Activated naive CD4-positive, alpha-beta T cell treated with anti-CD3 and anti-CD28 coated beads, Interleukin-2, amount 50 U/mL, for 16 hours (primary cell): ENCODE results near the gene BLM.
A peak's percentile ranks its signal among the peaks of the same experiment; 100 is the strongest.
"Not testable (repeated sequence)": the region's sequence is repeated elsewhere in the genome, so short reads cannot be mapped to it uniquely, and the experiment has no call there.

ENCODE experiments used
- DNase-seq: peaks from one replicate; pipeline ENCODE4 v3.0.0-alpha.2; 2020

BLM gene

GRCh38 chr15:90716976-90717821 lies at the start of gene BLM:
BLM (plus strand) TSS chr15:90717346; CDS start chr15:90747393, 30,047 bp downstream.
- DNase-seq: peak; percentile 94

GRCh38 chr15:90667755-90668345 lies 49.3 kb upstream of the BLM start:
- not testable (repeated sequence) for DNase-seq

GRCh38 chr15:90670631-90671030 lies 46.5 kb upstream of the BLM start:
- not testable (repeated sequence) for DNase-seq

GRCh38 chr15:90671216-90671615 lies 45.9 kb upstream of the BLM start:
- no peak for DNase-seq

GRCh38 chr15:90673357-90673756 lies 43.8 kb upstream of the BLM start:
- DNase-seq: not testable (repeated sequence)

- DNase-seq: no peak
These were observed 42.7 kb upstream of the BLM start for GRCh38 chr15:90674476-90674875.

GRCh38 chr15:90675464-90675863 lies 41.7 kb upstream of the BLM start:
- no peak for DNase-seq

GRCh38 chr15:90677807-90678790 lies 39.0 kb upstream of the BLM start:
- no peak for DNase-seq

GRCh38 chr15:90679959-90680358 lies 37.2 kb upstream of the BLM start:
- no peak for DNase-seq

- no peak for DNase-seq
These were observed 36.7 kb upstream of the BLM start for GRCh38 chr15:90680371-90680935.

GRCh38 chr15:90681056-90681455 lies 36.1 kb upstream of the BLM start:
- no peak for DNase-seq

GRCh38 chr15:90681480-90681879 lies 35.7 kb upstream of the BLM start:
- DNase-seq: no peak

- no peak for DNase-seq
These were observed 33.8 kb upstream of the BLM start for GRCh38 chr15:90683371-90683770.

GRCh38 chr15:90683876-90684275 lies 33.3 kb upstream of the BLM start:
- no peak for DNase-seq

- no peak for DNase-seq
These were observed 32.9 kb upstream of the BLM start for GRCh38 chr15:90684281-90684680.

- no peak for DNase-seq
These were observed 31.3 kb upstream of the BLM start for GRCh38 chr15:90685591-90686434.

- DNase-seq: no peak
These were observed 30.5 kb upstream of the BLM start for GRCh38 chr15:90686435-90687218.

GRCh38 chr15:90689326-90689961 lies 27.7 kb upstream of the BLM start:
- DNase-seq: not testable (repeated sequence)

GRCh38 chr15:90690585-90690984 lies 26.6 kb upstream of the BLM start:
- no peak for DNase-seq

GRCh38 chr15:90691369-90691768 lies 25.8 kb upstream of the BLM start:
- no peak for DNase-seq
